Measurements from ENCODE around the gene SCARB1. TPM values are rescaled to one million over a fixed set of nuclear protein-coding genes. Genes with fewer than 3 reads are reported as not detected.

SCARB1 gene
- polyA plus RNA-seq, 12 donors: 16.7 to 66.4 (median 22.4) TPM; not detected in 1

DNA sequence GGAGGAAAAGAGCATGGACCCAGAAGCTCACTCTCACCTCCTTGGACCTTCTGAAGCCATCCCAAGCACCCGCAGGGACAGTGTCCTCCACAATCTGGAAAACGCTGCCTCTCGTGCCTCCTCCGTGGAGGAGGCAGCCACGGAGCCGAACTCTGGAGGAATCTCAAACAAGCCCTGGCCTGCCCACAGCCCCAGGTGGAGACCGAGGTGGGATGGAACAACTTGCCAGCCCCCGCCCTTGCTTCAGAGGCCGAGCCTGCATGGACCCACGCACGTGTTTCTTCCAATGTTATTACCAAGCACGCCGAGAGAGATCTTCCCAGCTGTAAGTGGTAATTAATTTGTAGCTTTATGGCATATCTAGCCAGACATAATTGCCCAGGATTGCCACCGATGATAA lies 61.3 kb downstream of the SCARB1 start:
- no peak for DNase-seq

DNA sequence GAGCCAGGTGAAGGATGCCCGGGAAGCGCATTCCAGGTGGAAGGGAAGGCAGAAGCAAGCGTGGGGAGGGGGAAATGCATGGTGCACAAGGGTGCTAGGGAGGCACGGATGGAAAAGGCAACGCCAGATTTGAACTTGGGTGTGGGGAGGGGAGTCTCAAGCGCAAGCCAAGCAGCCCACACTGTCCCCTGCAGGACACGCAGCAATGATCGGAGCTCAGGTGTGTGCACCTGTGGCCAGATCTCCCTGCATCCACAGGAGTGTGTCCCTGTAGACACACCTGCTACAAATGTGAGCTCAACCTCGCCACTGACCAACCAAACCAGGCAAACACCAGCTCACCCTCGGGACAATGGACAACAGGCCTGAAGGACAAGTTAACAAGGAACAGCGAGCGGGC lies 63.2 kb downstream of the SCARB1 start:
- DNase-seq: no peak

DNA sequence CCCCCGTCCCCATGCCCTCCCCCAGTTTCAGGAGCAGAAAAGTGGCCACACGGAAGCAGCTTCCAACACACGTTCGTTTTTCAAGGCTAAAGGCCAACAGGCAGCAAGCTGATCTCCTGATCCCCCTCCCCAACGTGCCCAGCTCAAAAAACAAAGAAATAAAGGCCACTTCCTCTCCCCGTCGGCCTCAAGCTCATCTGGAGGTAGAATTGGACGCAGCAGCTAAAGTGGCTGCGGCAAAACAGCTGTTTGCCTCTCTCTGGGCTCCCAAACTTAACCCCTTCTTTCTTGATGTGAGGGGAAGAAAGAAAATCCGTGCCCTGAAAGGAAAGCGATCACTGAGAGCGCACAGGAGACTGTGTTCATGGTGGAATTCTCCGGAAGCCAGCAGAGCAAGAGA lies 66.3 kb downstream of the SCARB1 start:
- DNase-seq: no peak

DNA sequence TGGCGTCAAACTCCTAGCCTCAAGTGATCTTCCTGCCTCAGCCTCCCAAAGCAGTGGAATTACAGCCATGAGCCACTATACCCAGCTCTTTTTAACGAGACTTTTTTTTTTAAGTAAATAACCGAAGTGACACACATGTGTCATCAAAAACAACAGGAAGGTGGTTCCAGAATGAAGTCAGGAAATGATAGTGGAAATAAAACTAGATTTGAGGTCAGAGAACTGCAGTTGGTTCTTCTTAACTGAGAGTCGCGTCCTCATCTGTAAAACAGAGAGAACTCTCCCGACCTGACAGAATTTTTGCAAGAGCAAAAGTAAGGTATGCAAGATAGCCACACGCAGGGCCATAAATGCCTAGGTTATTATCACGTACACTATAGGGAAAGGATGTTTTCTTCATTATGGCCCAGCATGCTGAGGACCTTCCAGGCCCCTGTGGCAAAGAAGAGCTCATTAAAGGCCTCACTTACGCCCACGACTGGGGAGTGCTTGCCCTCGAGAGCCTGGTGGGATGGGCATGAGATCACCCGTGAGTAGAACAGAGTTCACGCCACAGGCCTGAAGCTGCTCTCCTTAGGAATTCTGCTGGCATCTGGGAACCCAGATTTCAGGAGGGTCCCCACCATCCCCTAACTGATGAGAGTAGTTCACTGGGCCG lies 67.2 kb downstream of the SCARB1 start:
- DNase-seq: no peak

DNA sequence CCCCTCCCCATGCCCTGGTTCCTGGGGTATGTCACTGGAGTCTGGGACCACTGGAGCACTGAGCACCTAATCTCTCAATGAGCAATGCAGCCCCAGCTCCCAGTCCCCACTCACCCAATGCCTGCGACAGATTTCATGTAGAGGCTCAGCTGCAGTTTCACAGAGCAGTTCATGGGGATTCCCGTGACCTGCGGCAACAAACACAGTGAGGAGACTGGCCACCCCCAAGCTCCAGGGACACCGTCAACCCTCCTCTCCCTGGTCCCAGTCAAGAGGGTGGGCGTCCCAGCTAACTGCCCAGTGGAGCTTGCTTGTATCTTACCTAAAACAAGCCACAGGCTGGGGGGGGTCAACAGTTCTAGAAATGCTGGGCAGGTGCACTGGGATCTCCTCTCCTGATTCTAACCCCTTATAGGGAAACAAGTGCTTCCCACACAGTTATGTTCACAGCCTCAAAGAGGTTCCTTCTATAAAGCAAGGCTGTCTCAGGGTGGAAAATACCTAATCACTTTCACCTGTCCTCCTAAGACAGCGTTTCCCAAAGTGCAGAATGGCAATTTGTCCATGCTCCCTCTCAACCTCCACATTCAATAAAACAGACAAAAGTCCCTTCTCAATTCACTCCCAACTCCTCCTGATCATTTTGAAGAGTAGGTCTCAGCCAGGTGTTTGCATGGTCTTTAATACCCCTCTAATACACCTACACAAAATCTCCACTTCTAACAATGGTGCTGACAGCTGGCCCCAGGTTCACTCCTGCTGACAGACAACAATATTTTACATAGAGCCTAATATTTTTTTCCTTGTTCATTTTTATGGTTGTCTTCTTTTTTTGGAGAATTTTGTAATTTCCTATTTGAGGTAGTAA lies 68.3 kb downstream of the SCARB1 start:
- no peak for DNase-seq

DNA sequence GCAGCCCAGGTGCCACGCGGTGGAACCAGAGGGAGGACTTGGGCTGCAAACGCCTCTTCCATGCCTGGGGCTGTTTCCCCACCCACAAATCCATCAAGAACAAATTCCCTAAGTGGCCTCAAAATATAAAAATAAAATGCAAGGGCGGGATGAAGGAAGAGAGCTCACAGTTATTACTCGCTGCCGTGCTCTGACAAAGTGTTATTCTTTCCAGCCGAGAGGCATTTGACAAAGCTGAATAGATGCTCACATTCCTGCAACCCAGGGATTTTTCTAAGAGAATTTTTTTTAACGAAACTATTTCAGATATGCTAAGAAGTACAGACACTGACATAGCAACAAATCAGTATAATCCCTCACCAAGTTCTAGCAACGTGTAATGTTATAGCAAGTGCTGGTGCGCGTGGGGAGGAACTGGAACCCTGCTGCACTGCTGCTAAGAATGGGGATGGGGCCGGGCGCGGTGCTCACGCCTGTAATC lies 70.7 kb downstream of the SCARB1 start:
- DNase-seq: no peak

DNA sequence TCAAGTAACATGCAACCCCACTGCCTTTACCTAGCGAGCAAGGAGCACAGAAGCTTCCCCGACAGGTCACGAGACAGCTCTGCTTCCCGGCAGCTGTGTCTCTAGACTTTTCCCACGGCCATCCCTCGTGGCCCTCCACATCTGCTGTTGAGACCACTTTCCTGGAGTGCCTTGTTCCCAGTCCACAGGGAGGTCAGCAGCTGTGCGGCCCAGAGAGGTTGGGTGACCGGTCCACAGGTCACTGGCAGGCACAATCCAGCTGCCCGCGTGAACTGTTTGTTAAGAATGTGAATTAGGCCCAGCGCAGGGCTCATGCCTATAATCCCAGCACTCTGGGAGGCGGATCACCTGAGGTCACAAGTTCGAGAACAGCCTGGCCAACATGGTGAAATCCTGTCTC lies 71.5 kb downstream of the SCARB1 start:
- DNase-seq: no peak

DNA sequence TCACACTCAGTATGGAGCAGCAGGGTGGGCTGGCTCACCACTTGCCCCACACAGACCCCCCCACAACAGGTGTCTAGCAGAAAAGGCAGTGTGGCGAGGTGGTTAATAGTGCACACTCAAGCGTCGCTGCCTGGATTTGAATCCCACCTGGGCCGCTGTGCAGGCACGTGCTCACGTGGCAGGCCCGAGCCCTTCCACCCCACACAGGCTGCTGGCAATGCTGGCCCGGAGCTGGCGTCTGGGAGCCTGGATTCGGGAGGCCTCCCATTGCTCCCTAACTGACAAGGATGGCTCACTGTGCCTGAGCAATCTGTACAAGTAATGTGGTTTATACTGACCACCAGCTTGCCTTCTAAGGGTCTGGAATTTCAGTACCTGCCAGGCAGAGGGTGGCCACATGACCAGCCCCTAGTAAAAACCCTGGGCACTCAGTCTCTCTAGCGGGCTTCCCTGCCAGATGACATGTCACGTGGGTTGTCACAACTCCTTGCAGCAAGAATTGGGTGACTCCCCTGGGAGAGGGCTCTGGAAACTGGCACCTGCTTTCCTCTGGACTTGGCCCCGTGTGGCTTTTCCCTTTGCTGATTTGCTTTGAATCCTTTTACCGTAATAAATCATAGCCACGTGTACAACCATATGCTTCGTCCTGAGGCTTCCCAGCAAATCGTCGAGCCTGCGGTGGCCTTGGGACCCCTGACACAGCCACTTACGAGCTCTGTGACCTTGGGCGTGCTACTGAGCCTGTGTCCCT lies 72.8 kb downstream of the SCARB1 start:
- DNase-seq: no peak

DNA sequence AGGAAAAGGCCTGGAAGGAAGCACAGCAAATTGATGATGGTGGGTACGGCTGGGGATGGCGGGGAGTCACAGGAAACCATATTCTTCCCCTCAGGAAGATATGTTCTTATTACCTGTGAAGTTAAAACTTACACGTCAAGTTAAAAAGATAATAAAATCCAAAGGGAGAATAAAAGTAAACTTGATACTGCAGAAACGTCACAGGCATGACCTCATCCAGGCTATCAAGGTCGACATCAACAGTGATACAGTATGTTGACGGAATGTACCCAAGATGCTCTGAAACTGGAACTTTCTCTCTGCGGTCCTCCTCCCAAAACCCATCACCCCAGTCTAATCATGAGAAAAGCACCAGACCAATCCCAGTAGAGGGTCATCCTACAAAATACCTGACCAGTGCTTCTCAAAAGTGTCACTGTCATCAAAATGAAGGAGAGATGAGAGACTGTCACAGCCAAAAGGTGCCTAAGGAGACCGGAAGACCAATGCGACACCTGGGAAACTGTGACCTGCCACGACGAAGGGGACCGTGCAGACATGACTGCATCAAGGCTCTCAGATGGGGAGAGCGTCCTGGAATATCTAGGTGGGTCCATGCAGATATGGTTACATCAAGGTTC lies 74.6 kb downstream of the SCARB1 start:
- no peak for DNase-seq

DNA sequence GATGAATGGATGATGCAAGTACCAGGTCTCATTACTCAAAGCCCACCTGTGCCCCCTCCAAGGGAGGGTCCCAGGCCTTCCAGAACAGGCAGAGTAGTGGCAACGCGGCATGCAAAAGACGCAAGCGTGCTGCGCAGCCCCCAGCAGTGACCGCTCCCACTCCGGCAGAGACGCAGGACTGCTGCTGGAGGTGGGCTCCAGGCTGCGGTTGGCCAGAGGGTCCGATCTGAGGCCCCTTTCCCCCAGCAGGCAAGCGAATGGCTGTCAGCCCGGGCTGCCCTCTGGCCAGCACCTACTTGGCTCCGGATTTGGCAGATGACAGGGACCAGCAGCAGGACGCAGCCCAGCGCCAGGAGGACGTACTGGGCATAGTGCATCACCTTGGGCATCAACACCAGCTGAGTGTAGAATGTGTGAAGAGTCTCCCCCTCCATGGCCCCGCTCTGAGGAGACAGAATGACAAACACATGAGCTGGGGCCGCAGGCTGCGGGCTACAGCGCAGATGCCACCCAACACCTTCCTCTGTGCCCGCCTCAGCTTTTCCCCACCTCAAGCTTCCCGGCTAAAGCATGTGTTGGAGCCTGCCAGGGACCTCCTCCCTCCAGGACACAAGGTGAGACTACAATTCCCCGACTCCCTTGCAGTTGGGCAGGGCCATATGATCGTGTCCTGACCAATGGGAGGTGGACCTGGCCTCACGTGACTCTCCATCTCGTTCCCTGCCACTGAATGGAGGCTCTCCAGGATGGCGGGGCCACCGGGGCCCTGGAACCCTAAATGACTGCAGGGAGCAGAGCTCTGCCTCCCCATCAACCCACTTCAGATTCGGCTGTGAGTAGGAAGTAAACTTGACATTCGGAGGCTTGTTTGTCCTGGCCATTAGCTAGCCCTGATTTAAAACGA lies 77.4 kb downstream of the SCARB1 start:
- peak; percentile 90 for DNase-seq

DNA sequence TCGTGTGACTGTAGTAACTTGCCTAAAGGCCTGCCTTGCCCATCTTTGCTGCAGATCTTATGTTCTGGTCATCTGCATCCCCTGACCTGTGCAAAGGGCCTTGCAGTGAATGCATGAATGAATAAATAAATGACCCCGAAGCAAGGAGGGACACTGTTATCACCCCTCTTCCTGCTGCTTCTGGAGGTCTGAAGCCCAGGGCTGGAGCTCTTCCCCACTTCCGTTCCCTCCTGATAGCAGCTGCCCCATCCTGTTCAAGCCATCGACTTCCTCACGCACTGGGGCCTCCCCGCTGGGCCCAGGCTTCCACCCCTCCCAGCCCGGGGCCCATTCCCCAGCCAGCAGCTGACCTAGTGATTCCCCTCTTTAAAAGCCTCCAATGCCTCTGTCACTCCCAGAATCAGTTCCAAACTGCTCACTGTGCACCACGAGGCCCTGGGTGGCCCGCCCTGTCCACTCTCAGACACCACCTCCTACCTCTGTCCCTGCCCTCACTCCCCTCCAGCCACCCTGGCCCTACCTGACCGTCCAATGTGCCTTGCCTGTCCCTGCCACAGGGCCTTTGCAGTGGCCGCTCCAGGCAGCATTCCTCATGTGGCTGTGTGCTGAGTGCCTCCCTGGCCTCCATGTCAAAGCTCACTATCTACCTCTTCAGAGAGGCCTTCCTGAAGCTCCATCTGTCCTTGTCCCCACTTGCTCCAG lies 78.6 kb downstream of the SCARB1 start:
- no peak for DNase-seq

DNA sequence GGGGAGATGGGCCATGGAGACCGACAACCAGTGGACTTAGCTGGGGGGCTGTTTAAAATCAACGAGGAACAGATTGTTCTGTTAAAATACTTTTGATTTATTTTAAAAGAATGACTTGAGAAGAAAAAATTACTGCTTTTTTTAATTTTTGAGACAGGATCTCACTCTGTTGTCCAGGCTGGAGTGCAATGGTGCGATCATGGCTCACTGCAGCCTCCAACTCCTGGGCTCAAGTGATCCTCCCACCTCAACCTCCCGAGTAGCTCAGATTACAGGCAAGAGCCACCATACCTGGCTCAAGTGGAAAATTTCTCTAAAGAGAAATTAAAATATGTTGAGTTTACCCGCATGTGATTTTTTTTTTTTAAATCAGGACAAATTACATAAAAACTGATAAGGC lies 80.6 kb downstream of the SCARB1 start:
- no peak for DNase-seq

DNA sequence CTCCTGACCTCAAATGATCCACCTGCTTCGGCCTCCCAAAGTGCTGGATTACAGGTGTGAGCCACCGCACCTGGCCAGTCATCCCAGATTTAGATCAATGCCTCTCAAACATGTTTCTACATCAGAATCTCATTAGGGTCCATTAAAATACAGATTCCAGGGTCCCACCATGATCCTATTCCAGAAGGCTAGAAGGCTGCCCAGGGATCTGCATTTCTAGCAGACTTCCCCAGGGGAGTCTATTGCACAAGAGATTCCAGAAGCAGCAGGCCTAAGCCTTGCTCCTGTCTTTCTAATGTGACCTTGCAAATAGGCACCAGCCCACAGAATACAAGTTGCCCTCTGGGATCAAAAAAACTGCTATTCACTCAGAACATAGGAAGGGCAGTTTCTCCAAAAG lies 81.5 kb downstream of the SCARB1 start:
- no peak for DNase-seq

DNA sequence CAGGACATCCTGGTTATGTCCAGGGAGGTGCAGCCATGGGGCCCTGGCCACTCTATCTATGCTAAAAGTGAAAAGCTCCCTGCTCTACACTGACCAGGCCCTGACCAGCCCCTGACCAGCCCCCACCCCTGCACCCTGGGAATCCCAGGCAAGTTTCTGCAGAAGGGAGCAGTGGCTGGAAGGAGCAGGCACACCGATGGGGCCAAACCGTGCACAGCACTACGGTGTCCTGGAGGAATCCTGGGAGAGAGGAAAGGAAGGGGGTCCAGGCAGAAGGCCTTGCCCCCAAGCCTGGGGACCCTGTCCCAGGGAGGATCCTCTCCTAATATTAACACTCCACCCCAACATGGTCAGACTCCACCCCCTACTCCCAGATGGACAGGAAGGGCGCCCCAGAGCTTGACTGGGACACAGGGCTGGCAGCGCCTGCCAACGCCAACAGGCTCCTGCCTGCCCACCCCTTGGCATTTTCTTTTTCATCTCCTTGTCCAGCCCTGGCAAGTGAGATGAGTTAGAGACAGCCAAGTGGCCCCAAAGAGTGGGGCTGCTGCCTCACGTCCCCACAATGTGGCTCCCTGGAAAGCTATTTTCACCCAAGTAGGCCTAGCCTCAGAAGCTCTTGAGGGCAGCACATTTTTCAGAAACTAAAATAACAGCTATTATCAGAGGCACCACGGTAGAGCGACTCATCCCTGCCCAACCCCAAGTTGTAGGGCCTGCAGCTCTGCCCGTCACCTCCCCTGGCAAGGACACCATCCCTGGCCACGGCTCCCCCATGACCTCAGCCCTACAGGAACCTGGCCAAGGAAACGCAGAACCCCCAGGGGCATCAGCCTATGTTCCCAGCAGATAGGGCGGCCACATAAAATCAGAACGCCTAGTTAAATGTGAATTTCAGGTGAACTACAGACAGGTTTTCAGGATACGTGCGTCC lies 82.6 kb downstream of the SCARB1 start:
- DNase-seq: no peak

DNA sequence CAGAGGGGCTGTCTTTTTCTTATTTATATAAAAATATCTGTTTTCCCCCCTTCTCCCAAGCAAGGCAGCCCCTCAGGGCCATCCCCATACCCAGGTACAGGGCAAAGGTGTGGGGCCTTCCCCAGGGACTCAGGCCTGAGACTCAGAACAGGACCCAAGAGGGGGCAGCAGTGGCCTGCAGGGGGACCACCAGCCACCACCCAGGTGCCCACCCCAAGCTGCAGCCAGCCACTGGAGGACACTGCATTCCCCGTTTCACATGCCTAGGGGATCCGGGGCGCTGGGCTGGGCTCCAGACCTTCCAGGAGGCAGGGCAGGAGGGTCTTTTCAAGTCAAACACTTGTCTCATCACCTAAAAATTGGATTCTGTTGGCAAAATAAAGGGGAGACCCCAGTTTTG lies 83.3 kb downstream of the SCARB1 start:
- DNase-seq: no peak

DNA sequence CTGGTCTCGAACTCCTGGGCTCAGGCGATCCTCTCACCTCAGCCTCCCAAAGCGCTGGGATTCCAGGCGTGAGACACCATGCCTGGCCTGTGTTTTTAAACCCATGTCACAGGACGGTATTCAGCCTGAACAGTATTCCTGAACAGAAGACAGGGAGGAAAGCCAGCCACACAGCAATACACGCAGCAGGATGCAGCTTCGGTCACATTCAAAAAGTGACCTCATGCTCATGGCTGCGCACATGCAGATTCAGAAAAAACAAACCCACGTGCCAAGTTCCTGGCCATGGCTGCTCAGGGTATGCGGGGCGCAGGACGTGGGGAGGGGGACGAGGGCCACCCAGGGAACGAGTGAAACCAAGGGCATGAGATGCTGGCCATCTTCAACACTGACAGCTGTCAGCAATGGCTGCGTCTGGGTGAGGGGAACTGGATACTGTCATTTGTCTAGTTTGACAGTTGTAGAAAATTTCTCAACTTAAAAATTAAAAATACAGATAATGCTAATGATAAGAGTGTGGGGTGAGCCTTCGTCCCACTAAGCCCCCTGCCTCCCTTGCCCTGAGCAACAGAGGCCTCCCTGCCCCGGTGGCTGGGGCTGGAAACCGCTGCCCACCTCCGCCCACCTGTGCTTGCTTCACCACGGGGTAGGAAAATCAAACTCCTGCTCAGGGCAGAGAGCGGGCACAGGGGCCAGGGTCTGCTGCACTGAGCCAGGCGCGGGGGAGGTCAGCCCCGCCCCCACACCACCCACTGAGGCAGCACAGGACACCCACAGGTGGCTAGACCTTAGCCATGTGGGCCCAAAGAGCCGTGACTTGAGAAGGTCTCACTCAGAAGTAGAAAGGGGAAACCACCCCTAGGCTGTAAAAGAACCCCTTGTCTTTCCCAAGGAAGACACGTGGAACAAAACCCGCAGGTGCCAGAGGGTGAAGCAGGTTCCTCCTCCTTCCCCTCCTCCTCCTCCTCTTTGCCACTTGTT lies 84.2 kb downstream of the SCARB1 start:
- no peak for DNase-seq

DNA sequence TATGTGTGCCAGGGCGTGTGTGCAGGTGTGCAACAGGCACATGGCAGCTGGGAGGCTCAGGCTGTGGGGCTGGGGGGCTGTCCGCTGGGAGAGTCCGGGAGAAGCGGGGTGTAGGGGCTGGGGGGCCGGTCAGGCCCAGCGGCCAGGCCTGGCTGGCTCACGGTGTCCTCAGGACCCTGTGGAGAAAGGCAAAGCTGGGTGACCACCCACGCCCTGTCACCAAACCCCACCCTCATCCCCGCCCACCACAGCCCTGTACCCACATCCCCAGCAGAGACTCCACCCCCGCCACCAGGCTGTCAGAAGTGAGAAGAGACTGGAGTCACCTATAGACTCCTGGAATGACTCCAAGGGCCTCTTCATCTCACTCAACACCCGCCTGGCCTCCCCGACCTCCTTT lies 85.3 kb downstream of the SCARB1 start:
- no peak for DNase-seq

Data from muscle of arm (tissue), 12 donors.